Measurements from ENCODE around the gene LONRF2.

Gene LONRF2

GRCh38 chr2:100276716-100277115 is 45.6 kb downstream of the LONRF2 start:
- no peak for TF ChIP-seq CTCF (IDR thresholded peaks at IDR 0.05; ENCODE audit: insufficient read depth, missing control alignments)
- FAIRE-seq (no peak), DNase-seq (ENCODE audit: insufficient read length, low spot score) (no peak)

GRCh38 chr2:100275200-100275589 is 47.1 kb downstream of the LONRF2 start:
- no peak for DNase-seq (ENCODE audit: insufficient read length, low spot score)
- no peak for TF ChIP-seq CTCF (IDR thresholded peaks at IDR 0.05; ENCODE audit: insufficient read depth, missing control alignments)
- FAIRE-seq: no peak

GRCh38 chr2:100274566-100275199 is 47.6 kb downstream of the LONRF2 start:
- FAIRE-seq (no peak), DNase-seq (ENCODE audit: insufficient read length, low spot score) (no peak)
- no peak for TF ChIP-seq CTCF (IDR thresholded peaks at IDR 0.05; ENCODE audit: insufficient read depth, missing control alignments)

- TF ChIP-seq CTCF (IDR thresholded peaks at IDR 0.05; ENCODE audit: insufficient read depth, missing control alignments): no peak
- FAIRE-seq: no peak
- no peak for DNase-seq (ENCODE audit: insufficient read length, low spot score)
Measured at GRCh38 chr2:100274076-100274475, 48.2 kb downstream of the LONRF2 start.

GRCh38 chr2:100273387-100273786 is 48.9 kb downstream of the LONRF2 start:
- no peak for TF ChIP-seq CTCF (IDR thresholded peaks at IDR 0.05; ENCODE audit: insufficient read depth, missing control alignments)
- DNase-seq (ENCODE audit: insufficient read length, low spot score): no peak
- no peak for FAIRE-seq

GRCh38 chr2:100272841-100273329 is 49.4 kb downstream of the LONRF2 start:
- DNase-seq (ENCODE audit: insufficient read length, low spot score) (no peak), FAIRE-seq (no peak)
- TF ChIP-seq CTCF (IDR thresholded peaks at IDR 0.05; ENCODE audit: insufficient read depth, missing control alignments): no peak

GRCh38 chr2:100271210-100271609 is 51.1 kb downstream of the LONRF2 start:
- DNase-seq (ENCODE audit: insufficient read length, low spot score): no peak
- no peak for FAIRE-seq
- TF ChIP-seq CTCF (IDR thresholded peaks at IDR 0.05; ENCODE audit: insufficient read depth, missing control alignments): no peak
